Measurements from ENCODE around the gene GLI3.
A peak's percentile ranks its signal among the peaks of the same experiment; 100 is the strongest.

Gene GLI3

GRCh38 chr7:42235741-42236161 is 1.3 kb downstream of the GLI3 start:
- FAIRE-seq: no peak

DNA sequence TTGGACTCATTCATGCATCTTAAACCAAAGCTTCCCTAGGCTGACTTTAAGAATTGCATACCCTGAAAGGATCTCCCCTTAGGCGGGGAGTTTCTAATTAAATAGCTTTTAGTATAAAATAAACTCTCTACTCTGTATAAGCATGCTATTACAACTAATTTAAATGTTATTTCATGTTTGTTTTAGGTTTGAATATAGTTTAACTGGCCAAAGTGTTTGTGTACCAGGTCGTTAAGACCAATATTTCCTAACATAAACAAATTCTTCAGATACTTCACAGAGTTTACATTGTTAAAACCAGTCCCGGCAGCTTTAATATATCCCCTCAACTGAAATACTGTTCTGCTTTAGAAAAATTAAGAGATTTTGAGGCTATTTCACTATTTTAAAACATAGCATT is 2.3 kb downstream of the GLI3 start:
- FAIRE-seq: peak; percentile 33

DNA sequence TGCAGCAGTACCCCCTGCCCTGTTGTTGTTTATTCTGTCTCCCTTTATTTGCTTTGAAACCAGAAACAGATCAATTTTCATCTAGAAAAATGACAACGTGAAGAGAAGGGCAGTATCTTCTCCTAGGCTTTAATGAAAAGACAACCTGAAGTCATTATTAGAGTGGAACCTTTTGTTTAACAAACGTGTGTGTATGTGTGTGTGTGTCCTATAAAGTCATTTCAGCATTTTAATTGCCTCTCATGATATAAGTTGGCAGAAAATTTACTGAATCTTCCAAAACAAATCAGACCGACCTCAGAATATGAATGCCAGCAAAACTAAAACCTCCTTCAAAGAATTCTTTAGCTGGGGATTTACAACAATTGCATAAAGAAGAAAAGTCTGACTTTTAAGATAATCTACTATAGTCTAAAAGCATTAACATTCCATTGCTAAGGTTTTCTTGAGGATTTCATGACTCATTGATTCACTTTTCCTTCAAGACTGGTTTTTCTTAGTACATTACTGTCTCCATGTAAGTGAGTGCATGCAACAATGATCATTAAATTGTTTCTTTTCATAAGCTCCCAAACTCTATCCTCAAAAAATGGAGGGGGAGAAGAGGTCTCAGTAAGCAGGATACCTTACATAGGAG is 3.2 kb downstream of the GLI3 start:
- FAIRE-seq: no peak

GRCh38 chr7:42233171-42233570 is 3.8 kb downstream of the GLI3 start:
- FAIRE-seq: no peak

- FAIRE-seq: no peak
These were observed 4.7 kb downstream of the GLI3 start for GRCh38 chr7:42232275-42232674.

- FAIRE-seq: no peak
These were observed 5.8 kb downstream of the GLI3 start for GRCh38 chr7:42231043-42231787.

DNA sequence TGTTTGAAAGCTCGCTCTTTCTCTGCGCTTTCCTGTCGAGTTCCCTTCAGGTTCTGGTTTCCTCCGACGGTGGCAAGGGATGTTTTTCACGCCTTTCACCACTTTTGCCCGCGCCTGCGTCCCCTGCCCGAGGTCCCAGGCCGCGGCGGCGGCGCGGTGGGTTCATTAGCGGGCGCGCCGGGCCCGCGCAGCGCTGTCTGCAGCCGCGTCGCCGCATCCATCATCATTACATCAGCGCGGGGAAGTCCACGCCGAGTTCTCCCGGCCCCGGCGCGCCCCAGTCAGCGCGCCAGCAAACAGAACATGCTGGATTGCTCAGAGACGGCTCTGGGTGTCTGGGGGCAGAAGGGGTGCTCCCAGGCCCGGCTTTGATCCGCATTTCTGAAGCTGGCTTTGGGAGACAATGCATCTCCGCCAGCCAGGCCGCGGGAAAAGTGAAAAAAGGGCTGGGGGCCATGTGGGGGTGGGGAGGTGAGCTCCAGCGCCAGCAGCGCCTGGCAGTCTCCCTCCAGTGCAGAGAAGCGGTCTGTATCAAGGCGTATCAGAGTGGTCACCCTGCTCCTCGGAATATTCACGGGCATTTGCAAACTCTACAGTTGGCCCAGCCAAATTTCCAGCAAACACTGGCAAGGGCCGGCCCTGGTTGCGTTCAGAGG is 8.9 kb downstream of the GLI3 start:
- no peak for FAIRE-seq

GRCh38 chr7:42227541-42227935 is 9.5 kb downstream of the GLI3 start:
- no peak for FAIRE-seq

DNA sequence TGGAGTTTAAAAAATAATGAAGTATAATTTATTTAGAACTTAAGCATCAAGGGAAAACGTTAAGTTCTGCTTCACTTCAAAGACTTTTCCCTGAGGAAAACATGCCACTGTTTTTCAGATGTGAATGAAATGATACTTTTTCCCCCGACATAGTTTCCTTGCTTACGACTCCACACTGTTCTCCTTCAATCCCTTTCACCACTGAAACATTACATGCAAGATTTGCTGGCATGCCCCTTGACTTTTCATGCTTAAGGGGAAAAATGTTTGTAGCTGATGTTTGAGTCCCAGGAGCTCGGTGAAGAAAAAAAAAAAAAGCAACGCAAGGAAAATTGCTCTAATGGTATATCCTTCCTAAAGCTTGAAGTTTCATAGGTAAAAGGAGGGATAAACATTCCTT is 10.0 kb downstream of the GLI3 start:
- FAIRE-seq: no peak

GRCh38 chr7:42226354-42226941 is 10.6 kb downstream of the GLI3 start:
- no peak for FAIRE-seq

DNA sequence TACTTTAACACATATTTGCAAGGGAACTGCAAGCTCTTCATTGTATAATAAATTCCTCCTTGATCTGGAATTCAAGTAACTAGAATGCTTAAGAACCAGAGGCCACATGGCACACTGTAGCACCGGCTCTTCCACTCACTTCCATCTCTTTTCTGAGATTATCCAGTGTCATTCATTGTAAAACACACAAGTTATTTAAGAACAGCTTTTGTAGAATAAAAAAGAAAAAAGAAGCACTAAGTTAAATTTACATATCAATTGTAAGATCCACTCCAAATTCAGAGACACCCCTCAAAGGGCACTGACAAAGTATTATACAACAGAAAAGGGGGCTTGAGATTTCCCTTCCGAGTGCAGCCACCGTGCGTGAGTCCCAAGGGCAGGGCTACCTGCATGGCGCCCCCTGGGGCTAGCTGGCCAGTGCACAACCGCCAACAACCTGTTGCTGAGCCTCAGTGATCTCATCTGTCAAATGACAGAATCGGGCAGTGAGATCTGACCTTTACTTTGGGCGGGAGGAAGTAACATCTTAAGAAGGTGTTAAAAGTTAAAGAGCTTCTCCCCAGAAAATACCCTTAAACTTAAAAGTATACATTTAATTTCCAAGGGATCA is 12.5 kb downstream of the GLI3 start:
- FAIRE-seq: no peak

GRCh38 chr7:42222891-42223290 is 14.1 kb downstream of the GLI3 start:
- no peak for FAIRE-seq

DNA sequence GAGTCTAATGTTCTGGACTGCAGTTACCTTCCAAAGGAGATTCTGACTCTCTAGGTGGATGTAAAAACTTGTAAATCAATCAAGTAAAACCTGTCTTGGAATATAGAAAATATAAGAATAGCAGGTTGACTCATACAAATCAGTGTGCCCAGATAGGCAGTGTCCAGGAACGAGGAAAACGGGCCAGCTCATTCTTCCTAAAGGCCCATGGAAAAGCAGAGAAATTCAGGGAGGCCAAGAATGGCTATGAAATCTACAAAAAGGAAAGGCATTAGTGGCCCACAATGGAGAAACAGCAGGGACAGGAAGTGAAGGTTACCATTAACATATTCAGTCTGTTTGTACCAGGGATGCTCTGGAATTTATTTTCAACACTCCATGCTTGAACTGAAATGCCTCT is 14.9 kb downstream of the GLI3 start:
- FAIRE-seq: no peak

DNA sequence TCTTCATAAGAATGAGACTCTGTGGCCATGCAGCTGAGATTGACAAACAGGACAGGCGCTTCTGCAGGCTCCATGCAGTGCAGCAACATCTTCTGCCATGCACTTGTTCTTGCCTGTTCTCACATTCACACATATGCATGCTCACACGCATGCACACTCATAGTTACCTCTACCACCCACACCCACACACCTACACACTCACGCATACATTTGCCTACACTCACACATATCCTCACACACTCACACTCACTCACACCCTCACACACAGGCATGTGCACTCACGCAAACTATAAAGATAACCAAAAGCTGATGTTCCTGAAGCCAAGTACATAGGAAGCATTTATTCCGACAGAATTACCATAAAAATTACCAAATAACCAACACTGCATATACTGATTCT is 15.7 kb downstream of the GLI3 start:
- FAIRE-seq: no peak

DNA sequence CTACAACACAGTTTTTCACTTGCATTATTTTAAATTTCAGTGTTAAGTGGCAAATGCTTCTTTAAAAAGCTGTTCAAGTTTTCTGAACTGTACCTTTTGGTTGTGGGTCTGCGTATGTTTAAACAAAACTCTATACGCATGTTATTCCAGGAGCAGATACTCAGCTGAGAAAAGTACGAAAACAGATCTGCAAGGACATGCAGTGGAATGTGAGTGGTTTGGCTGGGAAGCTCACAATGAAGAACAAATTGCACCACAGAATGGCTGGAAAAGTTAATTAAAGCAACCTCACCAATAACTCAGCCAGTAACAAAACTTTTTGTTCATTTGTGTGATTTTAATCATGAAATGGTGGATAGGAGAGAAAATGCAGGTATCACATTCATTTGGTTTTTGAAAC is 17.6 kb downstream of the GLI3 start:
- FAIRE-seq: no peak

DNA sequence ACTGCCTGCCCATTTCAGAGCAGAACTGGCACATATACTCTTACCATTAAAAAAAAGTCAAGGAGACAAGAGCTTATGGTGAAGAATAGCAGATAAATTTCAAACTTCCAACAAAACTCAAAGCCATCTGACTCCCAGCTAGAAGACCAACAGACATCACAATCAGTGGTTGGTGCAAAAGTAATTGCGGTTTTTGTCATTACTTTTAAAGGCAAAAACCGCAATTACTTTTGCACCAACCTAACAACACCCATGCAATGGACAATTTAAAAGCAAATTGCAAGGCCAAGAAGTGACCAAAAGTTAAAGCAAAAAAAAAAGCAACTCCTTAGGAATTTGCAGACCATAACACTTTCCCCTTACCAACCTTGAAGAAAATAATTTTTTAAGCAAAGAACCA is 18.8 kb downstream of the GLI3 start:
- no peak for FAIRE-seq

DNA sequence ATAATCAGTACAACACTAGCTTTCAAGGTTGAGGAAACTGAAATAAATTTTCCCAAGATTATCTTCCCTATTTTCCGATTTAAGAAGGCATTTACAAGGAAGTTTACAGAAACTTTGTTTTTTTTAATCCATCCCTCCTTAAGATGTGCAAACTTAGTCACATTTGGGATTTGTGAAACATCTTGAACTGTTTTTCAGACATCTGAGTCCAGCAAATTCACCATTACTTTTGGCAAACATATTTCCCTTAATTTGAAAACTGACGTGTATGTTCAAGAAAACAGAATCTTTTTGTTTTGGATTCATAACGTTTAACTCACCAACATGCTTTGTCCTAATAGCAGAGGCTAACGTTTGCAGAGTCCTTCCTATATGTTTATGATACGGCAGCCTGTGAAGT is 19.5 kb downstream of the GLI3 start:
- no peak for FAIRE-seq

DNA sequence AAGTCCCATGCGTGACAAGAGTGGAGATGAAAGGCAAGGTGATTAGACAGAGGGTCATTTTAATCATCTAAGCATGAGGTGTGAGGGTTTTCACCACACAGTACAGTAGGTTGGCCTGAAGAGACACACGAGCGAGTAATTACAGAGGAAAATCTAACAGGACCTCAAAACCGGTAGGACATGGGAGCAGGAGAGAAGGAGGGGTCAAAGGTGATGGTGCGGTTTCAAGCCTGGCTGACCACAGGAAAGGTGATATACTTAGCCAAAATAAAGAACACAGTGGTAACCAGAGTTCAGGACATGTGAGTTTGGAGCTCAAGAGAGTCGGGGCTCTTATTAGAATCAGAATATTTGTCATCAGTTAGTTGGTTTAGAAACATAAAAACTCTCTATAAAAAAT is 20.0 kb downstream of the GLI3 start:
- no peak for FAIRE-seq

DNA sequence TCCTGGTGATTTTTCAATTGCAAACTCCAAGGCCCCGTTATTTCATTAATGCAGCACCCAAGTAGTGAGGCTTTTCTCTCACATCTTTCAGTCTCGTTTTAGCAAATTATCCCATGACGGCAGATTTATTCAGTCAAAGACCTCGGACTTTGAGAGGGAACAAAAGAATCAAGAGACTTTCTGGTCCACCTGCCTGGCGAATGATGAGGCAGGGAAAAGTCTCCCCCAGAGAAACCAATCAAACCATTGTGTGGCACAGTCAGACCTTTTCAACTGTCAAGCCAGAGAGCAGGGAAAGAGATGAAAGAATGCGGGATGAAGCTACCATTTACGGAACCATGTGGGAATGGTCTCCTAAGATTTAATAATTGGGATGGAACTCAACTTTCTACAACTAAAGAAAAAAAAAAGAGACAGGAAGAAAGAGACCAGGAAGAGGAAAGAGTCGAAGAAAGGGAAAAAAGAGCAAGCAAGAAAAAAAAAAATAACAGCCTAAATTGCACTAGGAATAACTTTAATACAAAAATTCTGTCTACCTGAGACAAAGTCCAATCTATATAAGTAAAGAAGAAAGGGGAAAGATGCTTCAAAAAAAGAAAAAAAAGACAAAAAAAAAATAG is 22.8 kb downstream of the GLI3 start:
- FAIRE-seq: no peak

DNA sequence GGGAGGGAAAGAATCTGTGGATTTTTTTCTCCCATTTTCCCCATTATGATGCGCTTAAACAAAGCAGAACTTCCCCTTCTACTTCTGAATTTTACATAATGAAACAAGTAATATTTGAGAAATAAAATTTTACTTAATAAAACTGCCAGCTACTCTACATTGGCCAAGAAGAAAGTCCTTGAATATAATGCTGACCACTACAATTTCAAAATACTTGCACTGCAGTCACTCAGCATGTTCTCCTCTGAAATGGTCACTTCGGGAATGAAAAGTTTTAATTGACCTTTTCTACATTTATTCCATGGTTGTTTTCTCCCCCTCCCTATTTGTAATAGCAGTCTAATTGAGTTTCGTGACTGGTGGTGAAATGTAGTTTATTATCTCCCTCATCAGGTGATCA is 23.9 kb downstream of the GLI3 start:
- FAIRE-seq: no peak

- no peak for FAIRE-seq
These were observed 24.4 kb downstream of the GLI3 start for GRCh38 chr7:42212541-42213090.

DNA sequence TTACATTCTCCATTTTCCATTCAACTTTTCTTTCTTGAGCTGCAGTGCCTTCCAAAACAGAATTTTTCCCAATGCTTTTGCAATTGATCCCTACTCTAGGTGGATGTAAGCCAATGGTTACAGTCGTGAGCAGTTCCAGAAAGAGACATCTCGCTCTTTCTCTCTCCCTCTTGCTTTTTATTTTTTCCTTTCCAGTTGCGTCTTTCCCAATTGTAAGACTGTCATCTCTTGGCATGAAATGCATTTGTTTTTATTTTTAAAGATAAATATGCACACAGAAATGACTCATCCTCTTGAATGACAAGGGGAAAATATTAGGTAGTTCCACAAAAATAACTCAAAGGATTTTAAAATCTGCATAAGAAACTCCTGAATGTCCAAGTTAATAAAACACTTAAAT is 25.1 kb downstream of the GLI3 start:
- no peak for FAIRE-seq

- peak; percentile 26 for FAIRE-seq
These were observed 26.2 kb downstream of the GLI3 start for GRCh38 chr7:42210779-42211178.

All from endometrium (tissue), 2 donors.